Endothelial cell of umbilical vein (primary cell): Measurements from ENCODE around the gene C8G. TPM values are rescaled to one million over a fixed set of nuclear protein-coding genes. Genes with fewer than 3 reads are reported as not detected.

Experiments used
- BruUV-seq: library from RNA; stranded (reverse); fragments of 400-500 nt; replicated peaks from 2 replicates; lab custom pipeline; 2021; lab: Mats Ljungman, UMichigan
- CTCF ChIA-PET: fragments of 300-600, 350-600 bp; sonication (Branson Sonifier 250); formaldehyde crosslinking; loops from one replicate; lab custom pipeline; 2021; ENCODE audit warnings: antibody characterized with exemption, inconsistent platforms; lab: Charles Lee
- POLR2A ChIA-PET: fragments of 300-600, 350-600 bp; sonication (Branson Sonifier 250); formaldehyde crosslinking; loops from one replicate; lab custom pipeline; 2021; ENCODE audit warnings: antibody characterized with exemption, inconsistent platforms; lab: Charles Lee
- DNase-seq: peaks from one replicate; pipeline ENCODE4 v3.0.0-alpha.2; 2011; ENCODE audit warnings: low read depth, low spot score
- FAIRE-seq: peaks from 2 replicates; lab custom pipeline; 2011; peaks lifted over from hg19 to GRCh38; lab: Jason Lieb, UNC
- H2AFZ ChIP-seq: 2 replicates; pipeline ENCODE4 v1.6.0; 2012; ENCODE audit warnings: low read depth, low read length, control low read depth, inconsistent platforms
- H3K27ac ChIP-seq: 2 replicates; pipeline ENCODE4 v1.5.1; 2011; ENCODE audit warnings: low read depth, mild to moderate bottlenecking, control low read depth, low read length, moderate library complexity; ENCODE audit not compliant: insufficient read depth
- H3K27me3 ChIP-seq, 2 experiments: 2 replicates each; pipeline versions ENCODE4 v1.6.0 to v1.6.1; 2011; ENCODE audit warnings: low read length in 2 of 2, mixed read lengths in 1 of 2; ENCODE audit not compliant: control insufficient read depth in 2 of 2, insufficient read depth in 2 of 2
- H3K36me3 ChIP-seq, 2 experiments: 2 replicates in 1 of 2; 3 replicates in 1 of 2; pipeline ENCODE4 v1.5.1; 2011; ENCODE audit warnings: low read length in 2 of 2, mild to moderate bottlenecking in 1 of 2, moderate library complexity in 1 of 2; ENCODE audit not compliant: control insufficient read depth in 2 of 2, insufficient read depth in 2 of 2; ENCODE audit errors: extremely low read depth in 1 of 2
- H3K4me1 ChIP-seq: 3 replicates; pipeline ENCODE4 v1.5.1; 2011; ENCODE audit warnings: mild to moderate bottlenecking, low read length; ENCODE audit not compliant: control insufficient read depth, insufficient read depth; ENCODE audit errors: extremely low read depth
- H3K4me2 ChIP-seq: 2 replicates; pipeline ENCODE4 v1.6.1; 2011; ENCODE audit warnings: low read length, control low read depth, mixed read lengths; ENCODE audit not compliant: insufficient read depth
- H3K4me3 ChIP-seq, 3 experiments: fragments of 200-600 bp in 1 of 3; sonication (generic), shearing (Covaris generic) in 1 of 3; replicated peaks in 1 of 3; 2 replicates each; pipeline ENCODE4 v1.5.1; 2011 to 2016; ENCODE audit warnings: control low read depth in 3 of 3, low read length in 3 of 3, mild to moderate bottlenecking in 2 of 3, inconsistent platforms in 1 of 3, low read depth in 1 of 3, moderate library complexity in 1 of 3; ENCODE audit not compliant: insufficient read depth in 1 of 3
- H3K79me2 ChIP-seq: 2 replicates; pipeline ENCODE4 v1.6.0; 2012; ENCODE audit warnings: low read length, inconsistent platforms; ENCODE audit not compliant: control insufficient read depth, insufficient read depth
- H3K9ac ChIP-seq: replicated peaks from 2 replicates; pipeline ENCODE3; 2011; ENCODE audit warnings: low read length, control low read depth; ENCODE audit not compliant: insufficient read depth; ENCODE audit errors: extremely low read depth
- H3K9me1 ChIP-seq: replicated peaks from 3 replicates; pipeline ENCODE4 v1.6.0; 2011; ENCODE audit warnings: mild to moderate bottlenecking, low read length; ENCODE audit not compliant: control insufficient read depth, insufficient read depth; ENCODE audit errors: extremely low read depth
- H3K9me3 ChIP-seq: replicated peaks from 2 replicates; pipeline ENCODE4 v1.5.1; 2012; ENCODE audit warnings: low read length, inconsistent platforms; ENCODE audit not compliant: control insufficient read depth, insufficient read depth
- H4K20me1 ChIP-seq: replicated peaks from 2 replicates; pipeline ENCODE3; 2011; ENCODE audit warnings: mild to moderate bottlenecking, low read length; ENCODE audit not compliant: control insufficient read depth, insufficient read depth; ENCODE audit errors: extremely low read depth
- CTCF ChIP-seq, 2 donors: IDR thresholded peaks; 1 replicate in 1 of 2; 2 replicates in 1 of 2; pipeline ENCODE4 v1.5.1; 2011; ENCODE audit warnings: low read length in 2 of 2, mild to moderate bottlenecking in 2 of 2, moderate library complexity in 2 of 2, control low read depth in 1 of 2, inconsistent platforms in 1 of 2, low read depth in 1 of 2; ENCODE audit not compliant: insufficient read depth in 1 of 2; ENCODE audit errors: extremely low read depth in 1 of 2
- EZH2 ChIP-seq: IDR thresholded peaks from 2 replicates; pipeline ENCODE4 v1.6.1; 2012; ENCODE audit warnings: borderline replicate concordance, low read depth, mild to moderate bottlenecking, moderate library complexity, low read length, inconsistent platforms; ENCODE audit not compliant: severe bottlenecking
- FOS ChIP-seq: IDR thresholded peaks from 2 replicates; pipeline ENCODE4 v1.6.1; 2011; ENCODE audit warnings: mild to moderate bottlenecking, low read length, moderate library complexity, borderline replicate concordance; ENCODE audit not compliant: insufficient read depth
- GATA2 ChIP-seq: IDR thresholded peaks from 2 replicates; pipeline ENCODE4 v1.7.0; 2011; ENCODE audit warnings: low read depth, mild to moderate bottlenecking, moderate library complexity, mixed read lengths, low read length; ENCODE audit not compliant: insufficient read length, insufficient read depth
- JUN ChIP-seq: IDR thresholded peaks from 2 replicates; pipeline ENCODE4 v1.6.1; 2011; ENCODE audit warnings: borderline replicate concordance, low read depth; ENCODE audit not compliant: insufficient read length, insufficient read depth
- MAX ChIP-seq: IDR thresholded peaks from 2 replicates; pipeline ENCODE4 v1.6.1; 2011; ENCODE audit not compliant: insufficient read depth, insufficient read length
- MYC ChIP-seq: IDR thresholded peaks from one replicate; pipeline ENCODE4 v1.6.1; 2011; ENCODE audit warnings: mild to moderate bottlenecking, low read depth, low read length
- POLR2A ChIP-seq: IDR thresholded peaks from 2 replicates; pipeline ENCODE4 v1.6.1; 2012; ENCODE audit warnings: low read depth, mild to moderate bottlenecking, control low read depth, low read length
- POLR2AphosphoS5 ChIP-seq: IDR thresholded peaks from 2 replicates; pipeline ENCODE4 v1.6.1; 2012; ENCODE audit warnings: low read depth, mild to moderate bottlenecking, control low read depth, low read length, moderate library complexity; ENCODE audit not compliant: insufficient read depth
- dilution Hi-C: fragments of 300-500 bp; cut with MboI; formaldehyde crosslinking; loops from one replicate; pipeline ENCODE4 v1.15.0; 2019; ENCODE audit warnings: low sequenced_read_pairs; ENCODE audit not compliant: extremely low pct_ligation_motif_present
- intact Hi-C: fragments of 100-400 bp; cut with micrococcal nuclease; formaldehyde crosslinking; loops from one replicate; pipeline ENCODE4 v1.10.0; 2022
- polyA plus RNA-seq, 4 experiments: library from polyadenylated mRNA; depleted of rRNA in 3 of 4; stranded (reverse) in 3 of 4; unstranded in 1 of 4; fragments of >200 nt; gene quantifications; 2 replicates each; pipeline versions ENCODE4 v1.2.1 to v1.2.3, GENCODE V29; 2011 to 2012; ENCODE audit warnings: missing spikeins in 1 of 4
- total RNA-seq: library from RNA; stranded (reverse); gene quantifications from 2 replicates; pipeline ENCODE4 v1.2.3, GENCODE V29; 2021

Gene C8G
- total and polyA plus RNA-seq, 2 donors (not counting 3 experiments of a cell fraction or from before 2014, with no cell fraction given) = 0.47 to 1.9 TPM

GRCh38 chr9:136984464-136985026 is 39.5 kb downstream of the C8G start:
- no peak overlapping the region for H3K4me3 ChIP-seq
- no TSS peak for BruUV-seq
- no peak overlapping the region for H3K4me2 ChIP-seq
- dilution Hi-C loops (no loop called here), intact Hi-C loops (no loop called here)
- no peak for TF ChIP-seq JUN
- TF ChIP-seq POLR2A = no peak
- TF ChIP-seq CTCF (IDR thresholded peaks at IDR 0.05; ENCODE audit: extremely low read depth in 1 of 2, insufficient read depth in 1 of 2, low read depth in 1 of 2, low read length in 2 of 2) = no peak
- no peak for TF ChIP-seq MYC
- TF ChIP-seq POLR2AphosphoS5 = no peak
- TF ChIP-seq EZH2 = no peak
- TF ChIP-seq GATA2 = no peak
- TF ChIP-seq FOS = no peak
- TF ChIP-seq MAX = no peak
- no peaks in the 10 kb centered on the region for H3K9me1 ChIP-seq
- no peak for DNase-seq
- H3K27ac ChIP-seq = no peak overlapping the region
- H3K9me3 ChIP-seq = no peaks in the 10 kb centered on the region
- no peaks in the 10 kb centered on the region for H4K20me1 ChIP-seq
- H3K36me3 ChIP-seq = no peaks in the 10 kb centered on the region
- no peaks in the 10 kb centered on the region for H3K79me2 ChIP-seq
- ChIA-PET CTCF (interaction anchor here (1.3 kb wide), 1 partner anchor 36 kb away, joined by 3 read pairs; no protein-coding TSS in a partner anchor), POLR2A (no interaction called here)
- peaks cover 3 to 10% of the 10 kb centered on the region in 2 experiments for H3K27me3 ChIP-seq
- no peak overlapping the region for H3K9ac ChIP-seq
- no peak for FAIRE-seq
- no peak overlapping the region for H2AFZ ChIP-seq
- H3K4me1 ChIP-seq = peaks cover 4% of the 10 kb centered on the region
